ENCODE results near the gene NEURL2.

The NEURL2 gene

DNA sequence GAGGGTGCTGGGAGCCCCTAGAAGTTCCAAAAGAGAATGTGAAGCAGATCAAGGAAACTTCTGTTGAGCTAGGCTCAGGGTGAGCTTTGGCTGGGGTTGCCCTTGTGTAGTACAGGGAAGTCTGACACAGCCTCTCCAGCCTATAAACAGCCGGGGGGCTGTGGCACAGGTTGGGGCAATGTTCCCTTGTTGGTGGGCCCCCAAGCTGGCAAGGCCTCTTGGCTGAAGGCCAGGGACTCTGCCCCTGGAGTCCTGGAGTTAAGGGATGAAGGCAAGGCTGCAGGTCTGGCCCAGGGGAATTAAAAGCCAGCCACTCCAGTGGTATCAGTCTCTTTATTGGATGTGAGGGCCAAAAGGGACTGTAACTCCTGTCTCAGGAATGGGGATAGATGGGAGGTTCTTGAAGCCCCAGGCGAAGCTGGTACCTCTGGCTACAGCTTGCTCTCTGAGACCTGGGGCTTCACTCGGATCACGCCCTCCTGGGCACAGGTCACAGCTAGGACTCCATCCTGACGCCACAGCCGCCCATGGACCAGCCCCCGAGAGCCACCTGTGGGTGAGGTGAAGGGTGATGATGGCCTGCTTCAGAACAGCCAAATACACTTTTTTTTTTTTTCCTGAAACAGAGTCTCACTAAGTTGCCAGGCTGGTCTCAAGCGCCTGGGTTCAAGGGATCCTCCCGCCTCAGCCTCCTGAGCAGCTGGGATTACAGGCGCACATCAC is 49.4 kb downstream of the NEURL2 start:
- no peak for DNase-seq (ENCODE audit: low read depth)

DNA sequence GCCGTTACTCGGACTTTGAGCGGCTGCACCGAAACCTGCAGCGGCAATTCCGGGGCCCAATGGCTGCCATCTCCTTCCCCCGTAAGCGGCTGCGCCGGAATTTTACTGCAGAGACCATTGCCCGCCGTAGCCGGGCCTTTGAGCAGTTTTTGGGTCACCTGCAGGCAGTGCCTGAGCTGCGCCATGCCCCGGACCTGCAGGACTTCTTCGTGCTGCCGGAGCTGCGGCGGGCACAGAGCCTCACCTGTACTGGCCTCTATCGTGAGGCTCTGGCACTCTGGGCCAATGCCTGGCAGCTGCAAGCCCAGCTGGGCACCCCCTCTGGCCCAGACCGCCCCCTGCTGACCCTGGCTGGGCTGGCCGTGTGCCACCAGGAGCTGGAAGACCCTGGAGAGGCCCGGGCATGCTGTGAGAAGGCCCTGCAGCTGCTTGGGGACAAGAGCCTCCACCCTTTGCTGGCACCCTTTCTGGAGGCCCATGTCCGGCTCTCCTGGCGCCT is 50.3 kb downstream of the NEURL2 start:
- DNase-seq (ENCODE audit: low read depth), result no peak
